ENCODE data around the gene SCGB3A1.
A peak's percentile ranks its signal among the peaks of the same experiment; 100 is the strongest.

SCGB3A1 gene

GRCh38 chr5:180619563-180619915 is 28.2 kb upstream of the SCGB3A1 start:
- H3K4me3 ChIP-seq (ENCODE audit: control insufficient read depth, low read depth, low read length), result no peak overlapping the region
- TF ChIP-seq CTCF (conservative IDR thresholded peaks at IDR 0.05; ENCODE audit: control insufficient read depth, insufficient read depth, low read depth, low read length), result no peak
- no peak for DNase-seq (ENCODE audit: low read depth)

GRCh38 chr5:180618829-180619562 is 27.7 kb upstream of the SCGB3A1 start:
- H3K4me3 ChIP-seq (ENCODE audit: control insufficient read depth, low read depth, low read length), result no peak overlapping the region
- TF ChIP-seq CTCF (conservative IDR thresholded peaks at IDR 0.05; ENCODE audit: control insufficient read depth, insufficient read depth, low read depth, low read length), result peak; percentile 25
- DNase-seq (ENCODE audit: low read depth), result peak; percentile 47

GRCh38 chr5:180618487-180618828 is 27.2 kb upstream of the SCGB3A1 start:
- DNase-seq (ENCODE audit: low read depth), result no peak
- TF ChIP-seq CTCF (conservative IDR thresholded peaks at IDR 0.05; ENCODE audit: control insufficient read depth, insufficient read depth, low read depth, low read length), result no peak
- no peak overlapping the region for H3K4me3 ChIP-seq (ENCODE audit: control insufficient read depth, low read depth, low read length)

- no peak for DNase-seq (ENCODE audit: low read depth)
Measured at GRCh38 chr5:180613814-180614188, 22.5 kb upstream of the SCGB3A1 start.

GRCh38 chr5:180613188-180613813 is 22.0 kb upstream of the SCGB3A1 start:
- no peak overlapping the region for H3K4me3 ChIP-seq (ENCODE audit: control insufficient read depth, low read depth, low read length)
- no peak for DNase-seq (ENCODE audit: low read depth)
- no peak for TF ChIP-seq CTCF (conservative IDR thresholded peaks at IDR 0.05; ENCODE audit: control insufficient read depth, insufficient read depth, low read depth, low read length)

More at GRCh38 chr5:180613814-180614188, 22.5 kb upstream of the SCGB3A1 start:
- TF ChIP-seq CTCF (conservative IDR thresholded peaks at IDR 0.05; ENCODE audit: control insufficient read depth, insufficient read depth, low read depth, low read length), result no peak
- no peak overlapping the region for H3K4me3 ChIP-seq (ENCODE audit: control insufficient read depth, low read depth, low read length)

- TF ChIP-seq CTCF (conservative IDR thresholded peaks at IDR 0.05; ENCODE audit: control insufficient read depth, insufficient read depth, low read depth, low read length), result no peak
- no peak for DNase-seq (ENCODE audit: low read depth)
- H3K4me3 ChIP-seq (ENCODE audit: control insufficient read depth, low read depth, low read length), result no peak overlapping the region
Measured at GRCh38 chr5:180612683-180613082, 21.4 kb upstream of the SCGB3A1 start.

All from fibroblast of mammary gland (primary cell).